ENCODE results near the gene SYT17.

- no peak for TF ChIP-seq CTCF (IDR thresholded peaks at IDR 0.05)
- no peak for TF ChIP-seq POLR2A (IDR thresholded peaks at IDR 0.05)
- TF ChIP-seq EP300 (IDR thresholded peaks at IDR 0.05): no peak
- no peak for TF ChIP-seq POLR2AphosphoS5 (IDR thresholded peaks at IDR 0.05)
Observed at GRCh38 chr16:19147627-19148026, 20.4 kb upstream of the SYT17 start.
